GM18526 (cell line): ENCODE results near the gene NAA10.

Source experiments
- POLR2A ChIP-seq: IDR thresholded peaks from 3 replicates; pipeline ENCODE4 v1.6.1; 2011; ENCODE audit not compliant: insufficient read length; ENCODE audit errors: extremely low read depth

The NAA10 gene

DNA sequence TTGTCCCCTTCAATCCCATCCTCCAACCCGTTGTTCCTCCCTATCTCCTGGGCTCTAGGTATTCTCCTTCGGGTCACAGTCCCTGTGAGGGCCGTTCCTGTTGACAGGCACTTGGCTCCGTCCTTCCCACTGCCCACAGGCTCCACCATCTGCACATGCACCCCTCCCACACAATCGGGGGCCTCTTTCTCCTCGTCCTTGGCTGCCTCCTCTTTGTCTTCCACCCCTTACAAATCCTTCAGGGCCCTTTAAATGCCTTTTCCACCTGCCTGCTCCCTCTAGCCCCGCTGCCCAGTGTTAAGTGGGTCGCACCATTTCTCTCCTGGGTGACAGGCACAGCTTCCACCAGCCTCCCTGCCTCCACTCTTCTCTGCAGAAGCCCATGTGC, 33.1 kb downstream of the NAA10 start:
- TF ChIP-seq POLR2A = no peak

DNA sequence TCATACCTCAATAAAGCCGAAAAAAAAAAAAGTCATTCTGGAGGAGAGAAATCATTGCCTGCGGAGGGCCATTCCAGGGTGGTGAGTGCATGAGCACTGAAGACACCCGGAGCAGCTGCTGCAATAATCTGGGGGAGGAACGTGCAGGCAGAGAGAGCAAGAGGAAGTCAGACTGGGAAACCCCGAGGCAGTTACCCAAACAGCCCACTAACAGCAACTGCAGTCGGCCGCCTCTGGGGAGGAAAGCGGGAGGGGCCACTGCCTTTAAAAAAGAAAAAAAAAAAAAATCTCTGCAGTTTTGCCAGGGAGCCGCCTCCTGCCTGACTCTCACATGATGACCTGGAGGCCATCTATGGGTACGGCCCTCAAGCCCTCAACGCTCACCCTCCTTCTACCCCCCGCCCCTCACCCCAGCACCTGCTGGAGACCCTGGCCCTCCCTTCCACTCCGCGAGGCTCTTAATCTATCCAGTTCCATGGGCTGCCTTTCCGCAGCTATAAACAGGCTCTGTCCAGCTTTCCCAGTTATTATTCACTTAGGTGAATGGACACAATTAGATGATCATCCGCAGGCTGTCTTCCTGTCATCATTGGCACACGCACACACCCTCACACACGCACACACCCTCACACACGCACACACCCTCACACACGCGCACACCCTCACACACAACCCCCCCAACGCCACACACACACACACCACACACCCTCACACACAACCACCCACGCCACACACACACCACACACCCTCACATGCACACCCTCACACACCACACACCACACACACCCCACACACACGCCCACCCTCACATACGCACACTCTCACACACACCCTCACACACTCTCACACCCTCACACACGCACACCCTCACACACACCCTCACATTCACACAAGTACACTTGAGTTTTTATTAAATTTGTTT, 33.7 kb downstream of the NAA10 start:
- TF ChIP-seq POLR2A = no peak

DNA sequence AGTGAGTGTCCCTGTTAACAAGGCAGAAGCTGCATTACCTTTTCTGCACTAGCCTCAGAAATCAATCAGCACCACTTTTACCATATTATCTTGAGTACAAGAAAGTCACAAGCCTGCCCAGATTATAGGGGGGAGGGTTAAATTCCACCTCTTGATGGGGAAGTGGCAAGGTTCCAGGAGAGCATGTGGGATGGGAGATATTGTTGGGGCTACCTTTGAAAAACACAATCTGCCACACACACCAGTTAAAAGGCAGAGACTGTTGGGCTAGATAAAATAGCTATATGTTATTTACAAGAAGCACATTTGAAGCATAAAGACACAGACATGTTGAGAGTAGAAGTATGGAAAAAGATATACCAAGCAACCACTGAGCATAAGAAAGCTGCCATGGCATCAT, 36.9 kb downstream of the NAA10 start:
- no peak for TF ChIP-seq POLR2A

DNA sequence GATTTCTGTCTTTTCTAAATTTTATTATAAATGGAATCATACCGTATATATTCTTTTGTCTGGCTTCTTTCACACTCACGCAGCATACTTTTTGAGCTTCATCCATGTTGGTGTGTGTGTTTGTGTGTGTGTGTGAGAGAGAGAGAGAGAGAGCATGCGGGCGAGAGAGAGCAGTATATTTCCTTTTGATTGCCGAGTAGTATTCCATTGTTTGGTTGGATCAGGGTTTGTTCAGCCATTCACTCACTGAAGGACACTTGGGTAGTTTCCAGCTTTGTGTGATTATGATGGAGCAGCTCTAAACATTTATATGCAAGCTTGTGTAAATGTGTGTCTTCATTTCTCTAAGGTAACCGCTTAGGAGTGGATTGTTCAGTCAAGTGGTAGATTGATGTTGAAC, 45.7 kb downstream of the NAA10 start:
- TF ChIP-seq POLR2A = no peak

DNA sequence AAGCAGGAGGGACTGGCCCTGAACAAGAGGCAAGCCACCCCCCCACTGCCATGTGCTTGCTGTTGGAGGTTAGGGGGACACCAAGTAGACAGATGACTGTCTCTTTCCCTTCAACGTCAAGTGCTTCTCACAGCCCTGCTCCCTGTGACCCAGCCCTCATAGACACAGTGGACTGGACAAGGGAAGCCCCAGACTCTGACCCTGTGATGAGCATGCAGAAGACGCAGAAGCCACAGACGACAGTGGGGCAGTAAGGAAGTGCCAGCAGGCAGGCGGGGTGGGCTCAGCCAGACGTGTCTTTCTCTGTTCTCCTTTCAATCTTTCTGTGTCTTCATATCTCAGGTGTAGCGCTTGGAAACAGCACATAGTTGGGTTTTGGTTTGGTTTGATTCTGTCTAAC, 46.5 kb downstream of the NAA10 start:
- no peak for TF ChIP-seq POLR2A

DNA sequence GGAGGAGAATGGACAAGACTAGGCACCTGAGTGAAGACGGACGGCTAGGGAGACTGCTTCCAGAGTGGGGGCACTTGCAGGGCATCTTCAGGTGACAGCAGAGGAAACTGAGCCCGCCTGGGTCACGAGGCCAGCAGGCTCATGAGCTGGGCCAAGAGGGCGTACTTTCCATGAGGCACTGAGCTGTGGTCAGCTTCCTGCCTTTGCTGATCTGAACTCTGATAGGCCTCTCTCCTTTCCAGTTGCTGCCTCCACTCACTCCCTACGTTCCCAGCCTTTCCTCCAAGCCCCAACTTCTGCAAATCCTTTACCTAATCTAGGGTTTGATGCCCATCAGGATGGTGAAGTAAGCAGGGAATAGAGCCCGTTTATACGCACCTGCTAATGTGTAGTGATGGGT, 47.5 kb downstream of the NAA10 start:
- TF ChIP-seq POLR2A = no peak

DNA sequence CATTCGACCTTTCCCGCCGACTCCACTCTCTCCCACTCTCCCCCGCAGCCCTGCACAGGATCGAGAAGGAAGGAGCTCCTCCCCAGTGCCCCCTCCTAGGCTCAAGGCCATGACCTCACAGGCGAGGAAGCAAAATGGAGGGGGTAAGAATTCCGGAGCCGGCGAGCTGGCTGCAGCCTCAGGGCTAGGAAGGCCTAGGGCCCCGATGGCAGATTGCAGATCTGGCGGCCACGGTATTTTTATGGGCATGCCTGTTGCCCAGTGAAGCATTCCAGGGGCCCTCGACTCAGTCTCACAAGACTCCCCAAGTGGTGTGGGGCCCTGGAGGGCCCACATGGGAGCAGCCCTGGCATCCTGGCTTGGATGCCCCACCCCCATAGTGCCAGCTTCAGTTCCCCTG, 47.9 kb downstream of the NAA10 start:
- TF ChIP-seq POLR2A = no peak

DNA sequence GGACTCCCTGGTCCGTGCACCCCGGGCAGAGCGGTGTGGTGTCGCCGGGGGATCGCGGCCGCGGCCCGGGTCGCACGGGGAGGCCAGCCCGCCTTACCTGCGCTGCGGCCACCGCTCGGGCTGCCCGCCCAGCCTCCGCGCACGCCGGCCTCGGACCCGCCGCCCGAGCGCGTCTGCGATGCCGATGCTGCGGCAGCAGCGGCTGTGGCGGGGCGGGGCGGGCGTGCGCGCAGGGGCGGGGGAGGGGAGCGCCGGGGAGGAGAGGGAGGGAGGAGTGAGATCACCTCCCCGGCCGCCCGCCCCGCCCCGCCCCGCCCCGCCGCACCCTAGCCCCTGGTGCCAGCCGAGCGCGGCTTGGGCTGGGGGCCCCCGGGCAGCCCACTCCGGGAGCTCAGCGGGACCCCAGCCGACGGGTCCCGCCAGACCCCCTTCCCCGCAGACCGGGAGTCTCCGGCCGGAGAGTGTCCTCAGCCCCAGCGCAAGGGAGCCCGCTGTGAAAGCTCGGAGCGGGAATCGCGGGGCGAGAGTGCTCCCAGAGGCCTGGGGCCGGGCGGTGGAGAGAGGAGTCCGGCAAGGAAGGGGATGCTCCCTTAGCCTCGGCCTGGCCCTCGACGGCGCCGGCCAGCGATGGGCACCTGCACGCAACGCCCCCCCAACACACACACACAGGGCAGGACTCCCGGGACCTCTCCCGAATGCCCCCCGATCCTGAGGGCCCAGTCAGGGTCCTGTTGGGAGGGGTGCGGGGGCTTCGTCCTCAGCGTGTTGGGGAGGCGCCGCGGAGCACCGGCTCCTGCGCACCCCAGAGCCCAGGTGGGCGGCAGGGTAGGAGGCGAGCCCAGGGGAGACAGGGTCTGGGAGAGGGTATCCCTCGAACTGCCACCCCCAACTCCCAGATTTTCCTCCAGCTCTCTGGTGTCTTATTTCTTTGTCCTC, 48.6 kb downstream of the NAA10 start, which contains the start of gene L1CAM:
L1CAM (minus strand) TSS at position 206 of the 936 bp plus-strand sequence. CDS start 10,337 bp downstream, outside the sequence.
- TF ChIP-seq POLR2A = no peak

DNA sequence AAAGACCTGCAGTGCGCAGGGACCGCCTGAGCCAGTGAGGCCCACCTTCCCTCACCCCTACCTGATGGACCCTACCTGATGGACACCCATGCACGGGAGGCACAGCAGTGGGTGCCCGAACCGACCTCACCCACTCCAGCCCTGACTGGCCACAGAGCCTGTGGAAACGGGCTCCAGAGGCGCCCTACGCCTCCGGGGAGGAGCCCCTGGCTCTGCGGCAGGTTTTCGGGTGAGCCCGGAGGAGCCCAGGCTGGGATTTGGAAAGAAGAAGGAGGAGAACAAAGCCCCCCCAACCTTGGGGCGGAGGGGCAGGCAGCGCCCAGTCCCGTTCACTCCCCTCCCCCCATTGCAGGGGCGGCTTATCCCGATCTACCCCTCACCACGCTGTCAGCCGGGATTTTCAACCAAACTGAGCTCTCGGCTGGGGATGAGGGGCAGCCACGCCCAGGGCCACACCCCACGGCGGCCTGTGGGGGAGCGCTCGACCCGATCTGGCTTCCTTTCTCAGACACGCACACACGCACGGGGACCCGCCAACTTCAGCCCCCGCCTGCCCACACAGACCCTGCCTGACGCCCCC, 49.5 kb downstream of the NAA10 start:
- no peak for TF ChIP-seq POLR2A

DNA sequence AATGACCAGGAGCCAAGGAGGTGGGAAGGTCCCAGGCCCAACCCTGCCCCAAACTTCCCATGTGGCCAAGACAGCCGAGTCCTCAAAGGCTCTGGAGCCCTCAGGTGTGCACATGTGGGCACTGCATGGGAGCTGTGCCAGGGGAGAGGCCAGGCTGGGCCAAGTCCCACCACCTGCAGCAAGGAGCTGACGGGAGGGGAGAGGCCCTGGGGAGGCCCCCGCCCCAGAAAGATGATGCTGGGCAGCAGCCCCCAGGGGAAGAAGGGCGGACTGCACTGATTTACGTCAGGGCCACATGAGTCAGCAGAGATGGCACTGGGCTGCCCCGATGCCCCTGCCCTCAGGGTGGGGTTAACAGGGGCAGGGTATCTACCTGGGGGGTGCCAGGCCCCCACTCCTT, 50.2 kb downstream of the NAA10 start:
- TF ChIP-seq POLR2A = no peak

DNA sequence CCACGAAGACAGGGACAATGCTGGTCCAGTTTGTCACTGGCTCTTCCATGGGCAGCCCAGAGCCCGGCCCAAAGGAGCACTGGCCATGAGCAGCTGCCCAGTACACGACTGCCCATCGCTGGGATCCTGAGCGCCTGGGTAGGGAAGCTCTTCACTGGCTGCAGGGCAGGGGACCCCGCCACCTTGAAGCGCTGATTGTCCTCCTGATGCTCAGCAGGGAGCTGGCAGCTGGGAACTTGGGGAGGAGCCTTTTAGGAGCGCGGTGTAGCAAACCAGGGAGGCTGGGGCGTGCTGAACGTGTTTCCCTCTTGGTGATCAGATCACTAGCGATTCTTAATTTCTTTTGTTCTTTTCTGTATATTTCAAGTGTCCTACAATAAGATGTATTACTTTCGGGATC, 50.7 kb downstream of the NAA10 start:
- no peak for TF ChIP-seq POLR2A

DNA sequence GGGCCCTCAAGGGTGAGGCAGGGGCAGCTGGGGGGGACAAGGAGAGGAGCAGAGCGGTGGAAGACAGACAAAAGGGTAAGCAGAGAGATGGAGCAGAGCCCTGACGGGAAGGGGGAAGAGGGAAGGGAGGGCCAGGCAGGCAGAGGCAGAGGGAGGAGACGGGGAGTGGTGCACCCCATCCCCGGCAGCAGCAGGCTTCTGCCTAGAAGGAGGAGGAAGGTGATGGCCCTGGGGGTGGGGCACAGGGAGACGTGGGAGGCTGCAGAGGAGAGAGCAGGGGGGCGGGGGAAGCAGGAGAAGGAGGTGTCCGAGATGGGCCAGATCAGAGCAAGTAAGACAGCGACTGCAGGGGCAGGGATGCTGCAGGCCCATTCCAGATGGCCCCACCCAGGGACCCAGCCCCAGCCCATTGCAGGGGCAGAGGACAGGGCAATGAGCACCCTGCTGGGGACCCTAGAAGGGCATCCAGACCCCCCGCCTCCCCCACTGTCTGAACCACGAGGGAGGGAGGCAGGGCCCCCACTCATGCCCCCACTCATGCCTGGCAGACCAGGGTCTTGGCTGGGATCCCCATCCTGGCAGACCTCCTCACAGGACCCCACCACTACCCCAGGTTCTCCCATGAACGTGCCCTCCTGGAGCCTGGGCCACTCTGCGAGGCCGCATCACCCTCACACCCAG, 51.5 kb downstream of the NAA10 start:
- no peak for TF ChIP-seq POLR2A

DNA sequence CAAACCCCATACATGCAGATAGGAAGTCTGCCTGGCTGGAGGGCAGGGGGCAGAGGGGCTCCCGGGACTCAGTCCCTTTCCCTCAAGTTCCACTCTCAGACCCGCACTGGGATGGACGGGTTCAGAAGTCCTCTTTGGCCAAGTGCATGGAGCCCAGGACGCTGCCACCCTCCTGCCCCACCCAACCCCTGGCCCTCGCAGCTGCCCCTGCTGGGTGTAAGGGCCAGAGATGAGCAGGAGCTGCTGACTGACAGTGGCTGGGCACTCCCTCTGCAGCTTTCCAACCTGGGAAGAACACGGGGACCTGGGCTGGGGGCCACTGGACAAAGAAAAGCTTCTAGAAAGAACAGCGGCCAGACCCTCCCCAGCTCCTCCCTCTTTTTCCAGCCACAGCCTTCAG, 52.3 kb downstream of the NAA10 start:
- no peak for TF ChIP-seq POLR2A

DNA sequence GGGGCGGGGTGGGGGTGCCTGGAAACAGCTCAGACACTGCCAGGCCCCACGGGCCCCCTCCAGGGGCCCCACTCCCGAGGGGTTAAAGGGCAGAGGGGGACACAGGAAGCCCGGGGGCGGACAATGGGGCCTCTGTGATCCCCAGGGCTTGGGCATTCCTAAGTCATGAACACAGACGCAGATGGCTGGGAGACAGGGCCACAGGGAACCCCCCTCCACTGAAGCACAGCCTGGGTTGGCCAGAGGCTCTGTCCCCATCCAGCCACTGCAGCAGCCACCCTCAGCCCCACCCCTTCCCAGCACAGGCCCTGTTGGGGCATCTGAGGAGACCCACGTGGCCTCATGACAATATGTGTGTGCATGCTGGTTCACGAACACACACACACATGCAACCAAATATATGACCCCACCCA, 52.7 kb downstream of the NAA10 start:
- no peak for TF ChIP-seq POLR2A

DNA sequence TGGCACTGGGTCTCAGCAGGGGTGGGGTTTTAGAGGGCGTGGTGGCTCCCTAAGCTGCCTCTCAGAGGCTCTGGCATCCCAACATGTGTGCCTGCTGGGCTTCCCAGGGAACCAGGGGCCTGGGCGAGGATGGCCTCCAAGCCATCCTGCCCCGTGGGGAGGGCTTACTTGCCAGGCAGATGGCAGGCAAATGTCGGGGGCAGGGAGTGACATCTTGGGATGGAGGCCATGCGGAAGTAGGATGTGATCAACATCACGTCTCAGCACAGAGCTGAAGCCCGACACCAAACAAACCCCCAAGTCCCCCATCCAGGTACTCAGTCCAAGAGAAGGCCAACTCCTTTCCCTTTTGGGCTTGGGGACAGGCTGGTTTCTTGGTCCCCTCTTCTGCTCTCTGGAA, 53.6 kb downstream of the NAA10 start:
- no peak for TF ChIP-seq POLR2A
